ENCODE data around the gene CASP10.

DNA sequence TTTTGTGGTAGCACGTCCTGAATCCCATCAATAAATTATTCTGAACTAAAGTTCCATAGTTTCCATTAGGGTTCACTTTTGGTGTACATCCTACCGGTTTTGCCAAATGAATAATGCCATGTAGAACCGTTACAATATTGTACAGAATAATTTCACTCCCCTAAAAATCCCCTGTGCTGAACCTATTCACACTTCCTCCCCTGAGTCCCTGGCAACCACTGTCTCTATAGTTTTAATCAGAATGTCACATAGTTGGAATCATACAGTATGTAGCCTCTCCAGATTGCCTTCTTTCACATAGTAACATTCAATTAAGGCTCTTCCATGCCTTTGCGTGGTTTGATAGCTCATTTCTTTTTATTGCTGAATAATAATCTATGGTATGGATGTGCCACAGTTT, 67.8 kb downstream of the CASP10 start:
- TF ChIP-seq TAF1 (IDR thresholded peaks at IDR 0.05; ENCODE audit: borderline replicate concordance, low read depth, low read length) (no peak), POLR2A (IDR thresholded peaks at IDR 0.05; ENCODE audit: low read depth, low read length) (no peak)

Data from GM12892 (cell line).